ENCODE results near the gene CAMK1. TPM values are rescaled to one million over a fixed set of nuclear protein-coding genes. Genes with fewer than 3 reads are reported as not detected.

The CAMK1 gene
- total and polyA plus RNA-seq, 2 of the 4 experiments (the other 2 are of a cell fraction), result 33.3 to 36.4 TPM

DNA sequence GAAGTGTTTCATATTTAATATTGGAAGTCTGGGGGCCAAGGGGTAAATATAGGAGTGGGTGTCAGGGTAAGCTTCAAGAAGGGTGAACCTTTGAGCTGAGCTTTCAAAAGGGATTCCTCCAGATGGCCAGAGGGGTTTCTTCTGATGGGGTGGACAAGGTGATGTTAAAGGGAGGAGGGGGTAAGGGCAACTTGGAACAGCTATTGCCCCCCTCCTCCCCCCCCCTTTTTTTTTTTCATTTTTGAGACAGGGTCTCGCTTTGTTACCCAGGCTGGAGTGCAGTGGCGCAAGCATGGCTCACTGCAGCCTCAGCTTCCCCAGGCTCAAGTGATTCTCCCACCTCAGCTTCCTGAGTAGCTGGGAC is 38.2 kb upstream of the CAMK1 start:
- no CpG with 5 or more reads among the region's 2 CpGs for WGBS, 2 experiments (ENCODE audit: extremely low coverage in 2 of 2, insufficient read length in 1 of 2)
- dilution Hi-C loops (cut with HindIII; ENCODE audit: low sequenced_read_pairs, unreplicated experiment) (no loop called here), intact Hi-C loops (cut with micrococcal nuclease) (no loop called here), in situ Hi-C loops (cut with MboI; ENCODE audit: low sequenced_read_pairs) (no loop called here)
- Histone ChIP-seq H3K4me2 (ENCODE audit: low read depth, low read length) (no peak overlapping the region), H2AK5ac (ENCODE audit: low read depth, low read length) (no peak overlapping the region), H4K20me1 (ENCODE audit: insufficient read depth, low read length) (peaks cover 26% of the 10 kb centered on the region), H3K18ac (ENCODE audit: low read depth, low read length) (no peak overlapping the region), H3K27me3 (ENCODE audit: control insufficient read depth, insufficient read depth, low read length) (no peaks in the 10 kb centered on the region), H3K9me3 (ENCODE audit: control insufficient read depth, insufficient read depth, low read length) (no peaks in the 10 kb centered on the region), H2BK15ac (ENCODE audit: low read depth, low read length) (no peak overlapping the region), H3K4me3 (ENCODE audit: insufficient read depth, low read depth, low read length) (no peak overlapping the region), H3K4me1 (ENCODE audit: control insufficient read depth, insufficient read depth, low read length) (peaks cover 15% of the 10 kb centered on the region), H2AFZ (replicated peaks; ENCODE audit: low read length, poor library complexity) (no peak overlapping the region), H2BK120ac (ENCODE audit: low read depth, low read length) (no peak overlapping the region), H3K9ac (ENCODE audit: low read depth, low read length) (no peak overlapping the region), H3K14ac (replicated peaks; ENCODE audit: low read depth, low read length) (no peak overlapping the region), H4K91ac (ENCODE audit: insufficient read depth, low read depth, low read length) (no peak overlapping the region), H3K27ac (ENCODE audit: insufficient read depth, low read length) (no peak overlapping the region), H2AK9ac (replicated peaks; ENCODE audit: low read depth, low read length, poor library complexity) (no peak overlapping the region), H4K5ac (ENCODE audit: low read depth, low read length) (no peak overlapping the region), H2BK5ac (ENCODE audit: low read depth, low read length, poor library complexity, severe bottlenecking) (no peak overlapping the region), H3K4ac (ENCODE audit: low read depth, low read length) (no peak overlapping the region), H3K23ac (ENCODE audit: low read depth, low read length) (no peak overlapping the region), H3K9me1 (ENCODE audit: insufficient read depth, low read length) (peaks cover 9% of the 10 kb centered on the region), H4K8ac (ENCODE audit: low read depth in 2 of 2, low read length in 2 of 2) (no peak overlapping the region), H3K36me3 (ENCODE audit: control insufficient read depth, insufficient read depth, low read length) (peaks cover 44% of the 10 kb centered on the region), H2BK20ac (ENCODE audit: low read depth, low read length) (no peak overlapping the region), H3K56ac (ENCODE audit: extremely low read depth, insufficient read depth, low read length) (no peak overlapping the region), H3K79me1 (ENCODE audit: low read depth in 1 of 2, low read length in 2 of 2) (peaks cover 5 to 29% of the 10 kb centered on the region in 2 experiments; a peak in 3 of 4 replicates)
- POLR2A ChIA-PET (ENCODE audit: unreplicated experiment), result no interaction called here
- ATAC-seq (ENCODE audit: low read depth) (no peak), DNase-seq (no peak)
- no TSS peak for BruUV-seq (replicated peaks)
- TF ChIP-seq FOS (IDR thresholded peaks at IDR 0.05; ENCODE audit: low read depth, low read length) (no peak), NFE2L2 (IDR thresholded peaks at IDR 0.05; ENCODE audit: low read depth, low read length) (no peak), RFX5 (IDR thresholded peaks at IDR 0.05; ENCODE audit: low read depth, low read length) (no peak), MAFK (IDR thresholded peaks at IDR 0.05; ENCODE audit: low read depth, low read length) (no peak), MAZ (IDR thresholded peaks at IDR 0.05; ENCODE audit: borderline replicate concordance, low read depth, low read length) (no peak), SMC3 (IDR thresholded peaks at IDR 0.05; ENCODE audit: low read depth, low read length) (no peak), RCOR1 (IDR thresholded peaks at IDR 0.05; ENCODE audit: insufficient replicate concordance, low read length) (no peak)
- CTCF ChIA-PET, result no interaction called here

Data from IMR-90 (cell line).